SK-N-SH treated with all-trans-retinoic acid at 6 μM for 48 hours (cell line): ENCODE measurements around the gene GRHL3.

Experiments used
- ATAC-seq: fragments of 200-7000 bp; cut with Tn5 transposase; 3 replicates; pipeline ENCODE4 v1.9.1; 2020; ENCODE audit warnings: mild to moderate bottlenecking, moderate library complexity
- ARNTL ChIP-seq: fragments of 450-650 bp; formaldehyde crosslinking; IDR thresholded peaks from 2 replicates; pipeline ENCODE4 v1.5.0; 2020; ENCODE audit warnings: low read depth, mild to moderate bottlenecking, moderate library complexity, borderline replicate concordance
- BACH2 ChIP-seq: fragments of 250-450 bp; sonication (Bioruptor Pico); IDR thresholded peaks from 2 replicates; pipeline ENCODE4 v1.9.0; 2021; ENCODE audit warnings: mild to moderate bottlenecking, borderline replicate concordance
- ESRRG ChIP-seq: fragments of 250-450 bp; sonication (Bioruptor Pico); IDR thresholded peaks from 2 replicates; pipeline ENCODE4 v1.6.1; 2021; ENCODE audit warnings: mild to moderate bottlenecking
- GLIS3 ChIP-seq: fragments of 250-450 bp; sonication (Bioruptor Pico); IDR thresholded peaks from 2 replicates; pipeline ENCODE4 v1.5.0; 2020; ENCODE audit warnings: mild to moderate bottlenecking, moderate library complexity
- ISL1 ChIP-seq: fragments of 250-450 bp; sonication (Bioruptor Pico); IDR thresholded peaks from 2 replicates; pipeline ENCODE4 v2.1.2; 2022; ENCODE audit warnings: mild to moderate bottlenecking, moderate library complexity
- OSR1 ChIP-seq: fragments of 250-450 bp; sonication (Bioruptor Pico); IDR thresholded peaks from 2 replicates; pipeline ENCODE4 v1.8.0; 2022; ENCODE audit warnings: moderate library complexity, mild to moderate bottlenecking, inconsistent platforms
- PPARA ChIP-seq: fragments of 250-450 bp; sonication (Bioruptor Pico); IDR thresholded peaks from 2 replicates; pipeline ENCODE4 v1.5.0; 2020; ENCODE audit warnings: mild to moderate bottlenecking, borderline replicate concordance
- RARB ChIP-seq: fragments of 250-450 bp; sonication (Bioruptor Pico); IDR thresholded peaks from 2 replicates; pipeline ENCODE4 v1.8.0; 2021; ENCODE audit warnings: mild to moderate bottlenecking, moderate library complexity
- SNAI2 ChIP-seq: fragments of 250-450 bp; sonication (Bioruptor Pico); IDR thresholded peaks from 2 replicates; pipeline ENCODE4 v1.5.0; 2020; ENCODE audit warnings: mild to moderate bottlenecking, moderate library complexity
- TCF4 ChIP-seq: fragments of 250-450 bp; sonication (Bioruptor Pico); IDR thresholded peaks from 2 replicates; pipeline ENCODE4 v1.8.0; 2021; ENCODE audit warnings: mild to moderate bottlenecking, moderate library complexity, borderline replicate concordance
- ZC3H10 ChIP-seq: fragments of 250-450 bp; sonication (Bioruptor Pico); IDR thresholded peaks from 2 replicates; pipeline ENCODE4 v1.5.1; 2021; ENCODE audit warnings: mild to moderate bottlenecking, moderate library complexity
- ZFP30 ChIP-seq: fragments of 450-650 bp; formaldehyde crosslinking; IDR thresholded peaks from 2 replicates; pipeline ENCODE4 v1.5.0; 2022; ENCODE audit warnings: mild to moderate bottlenecking, moderate library complexity
- ZNF565 ChIP-seq: fragments of 450-650 bp; formaldehyde crosslinking; conservative IDR thresholded peaks from 2 replicates; pipeline ENCODE4 v1.5.0; 2020; ENCODE audit warnings: low read depth, mild to moderate bottlenecking, moderate library complexity
- ZNF70 ChIP-seq: fragments of 450-650 bp; formaldehyde crosslinking; IDR thresholded peaks from 2 replicates; pipeline ENCODE4 v1.5.0; 2020; ENCODE audit warnings: mild to moderate bottlenecking, moderate library complexity
- ZNF8 ChIP-seq: fragments of 450-650 bp; formaldehyde crosslinking; IDR thresholded peaks from 2 replicates; pipeline ENCODE4 v1.5.0; 2020; ENCODE audit warnings: mild to moderate bottlenecking, moderate library complexity
- TF ChIP-seq, protein P1 (sequence below): fragments of 250-450 bp; sonication (Bioruptor Pico); IDR thresholded peaks from 2 replicates; pipeline ENCODE4 v1.5.1; 2020; ENCODE audit warnings: low read depth, mild to moderate bottlenecking, moderate library complexity
- TF ChIP-seq, protein P2 (sequence below): fragments of 250-450 bp; sonication (Bioruptor Pico); IDR thresholded peaks from 2 replicates; pipeline ENCODE4 v1.5.0; 2020; ENCODE audit warnings: mild to moderate bottlenecking, moderate library complexity
- TF ChIP-seq, protein P3 (sequence below): fragments of 250-450 bp; sonication (Bioruptor Pico); IDR thresholded peaks from 2 replicates; pipeline ENCODE4 v1.5.1; 2021; ENCODE audit warnings: mild to moderate bottlenecking, moderate library complexity
- TF ChIP-seq, protein P4 (sequence below): fragments of 250-450 bp; sonication (Bioruptor Pico); IDR thresholded peaks from 2 replicates; pipeline ENCODE4 v1.8.0; 2020; ENCODE audit warnings: mild to moderate bottlenecking, moderate library complexity, borderline replicate concordance
- TF ChIP-seq, protein P5 (sequence below): fragments of 250-450 bp; sonication (Bioruptor Pico); IDR thresholded peaks from 2 replicates; pipeline ENCODE4 v1.8.0; 2021; ENCODE audit warnings: low read depth, mild to moderate bottlenecking, moderate library complexity, borderline replicate concordance

GRHL3 gene

DNA sequence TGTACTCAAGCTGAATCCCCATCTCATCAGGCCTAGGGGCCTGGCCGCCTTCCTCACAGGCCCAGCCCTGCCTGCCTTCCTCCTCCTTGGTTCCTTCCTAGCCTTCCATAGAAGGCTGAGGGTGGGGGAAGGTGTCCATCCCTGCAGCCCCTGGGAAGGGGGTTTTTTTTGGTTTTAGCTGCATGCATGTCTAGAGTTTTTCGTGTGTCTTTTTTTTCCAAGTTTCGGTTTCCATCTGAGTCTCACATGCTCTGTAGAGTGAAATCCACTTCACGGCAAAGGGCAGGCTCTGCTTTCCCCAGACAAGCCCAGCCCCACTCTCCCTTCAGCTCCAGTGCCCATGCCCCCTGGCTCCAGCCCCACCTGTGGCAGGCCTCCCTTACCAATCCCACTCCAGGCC, 32.1 kb downstream of the GRHL3 start:
- ATAC-seq = no peak
- TF ChIP-seq, protein P1, sequence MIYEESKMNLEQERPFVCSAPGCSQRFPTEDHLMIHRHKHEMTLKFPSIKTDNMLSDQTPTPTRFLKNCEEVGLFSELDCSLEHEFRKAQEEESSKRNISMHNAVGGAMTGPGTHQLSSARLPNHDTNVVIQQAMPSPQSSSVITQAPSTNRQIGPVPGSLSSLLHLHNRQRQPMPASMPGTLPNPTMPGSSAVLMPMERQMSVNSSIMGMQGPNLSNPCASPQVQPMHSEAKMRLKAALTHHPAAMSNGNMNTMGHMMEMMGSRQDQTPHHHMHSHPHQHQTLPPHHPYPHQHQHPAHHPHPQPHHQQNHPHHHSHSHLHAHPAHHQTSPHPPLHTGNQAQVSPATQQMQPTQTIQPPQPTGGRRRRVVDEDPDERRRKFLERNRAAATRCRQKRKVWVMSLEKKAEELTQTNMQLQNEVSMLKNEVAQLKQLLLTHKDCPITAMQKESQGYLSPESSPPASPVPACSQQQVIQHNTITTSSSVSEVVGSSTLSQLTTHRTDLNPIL (CRISPR knock-in tag) = no peak
- TF ChIP-seq OSR1 (CRISPR knock-in tag) (no peak), ESRRG (no peak), RARB (CRISPR knock-in tag) (no peak), ZNF565 (no peak), SNAI2 (CRISPR knock-in tag) (no peak), ISL1 (no peak), ZNF70 (no peak), ZC3H10 (CRISPR knock-in tag) (no peak), ZFP30 (CRISPR knock-in tag) (no peak), ARNTL (no peak), ZNF8 (CRISPR knock-in tag) (no peak), GLIS3 (CRISPR knock-in tag) (no peak)
- TF ChIP-seq, protein P2, sequence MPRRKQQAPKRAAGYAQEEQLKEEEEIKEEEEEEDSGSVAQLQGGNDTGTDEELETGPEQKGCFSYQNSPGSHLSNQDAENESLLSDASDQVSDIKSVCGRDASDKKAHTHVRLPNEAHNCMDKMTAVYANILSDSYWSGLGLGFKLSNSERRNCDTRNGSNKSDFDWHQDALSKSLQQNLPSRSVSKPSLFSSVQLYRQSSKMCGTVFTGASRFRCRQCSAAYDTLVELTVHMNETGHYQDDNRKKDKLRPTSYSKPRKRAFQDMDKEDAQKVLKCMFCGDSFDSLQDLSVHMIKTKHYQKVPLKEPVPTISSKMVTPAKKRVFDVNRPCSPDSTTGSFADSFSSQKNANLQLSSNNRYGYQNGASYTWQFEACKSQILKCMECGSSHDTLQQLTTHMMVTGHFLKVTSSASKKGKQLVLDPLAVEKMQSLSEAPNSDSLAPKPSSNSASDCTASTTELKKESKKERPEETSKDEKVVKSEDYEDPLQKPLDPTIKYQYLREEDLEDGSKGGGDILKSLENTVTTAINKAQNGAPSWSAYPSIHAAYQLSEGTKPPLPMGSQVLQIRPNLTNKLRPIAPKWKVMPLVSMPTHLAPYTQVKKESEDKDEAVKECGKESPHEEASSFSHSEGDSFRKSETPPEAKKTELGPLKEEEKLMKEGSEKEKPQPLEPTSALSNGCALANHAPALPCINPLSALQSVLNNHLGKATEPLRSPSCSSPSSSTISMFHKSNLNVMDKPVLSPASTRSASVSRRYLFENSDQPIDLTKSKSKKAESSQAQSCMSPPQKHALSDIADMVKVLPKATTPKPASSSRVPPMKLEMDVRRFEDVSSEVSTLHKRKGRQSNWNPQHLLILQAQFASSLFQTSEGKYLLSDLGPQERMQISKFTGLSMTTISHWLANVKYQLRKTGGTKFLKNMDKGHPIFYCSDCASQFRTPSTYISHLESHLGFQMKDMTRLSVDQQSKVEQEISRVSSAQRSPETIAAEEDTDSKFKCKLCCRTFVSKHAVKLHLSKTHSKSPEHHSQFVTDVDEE (CRISPR knock-in tag) = no peak
- TF ChIP-seq, protein P3, sequence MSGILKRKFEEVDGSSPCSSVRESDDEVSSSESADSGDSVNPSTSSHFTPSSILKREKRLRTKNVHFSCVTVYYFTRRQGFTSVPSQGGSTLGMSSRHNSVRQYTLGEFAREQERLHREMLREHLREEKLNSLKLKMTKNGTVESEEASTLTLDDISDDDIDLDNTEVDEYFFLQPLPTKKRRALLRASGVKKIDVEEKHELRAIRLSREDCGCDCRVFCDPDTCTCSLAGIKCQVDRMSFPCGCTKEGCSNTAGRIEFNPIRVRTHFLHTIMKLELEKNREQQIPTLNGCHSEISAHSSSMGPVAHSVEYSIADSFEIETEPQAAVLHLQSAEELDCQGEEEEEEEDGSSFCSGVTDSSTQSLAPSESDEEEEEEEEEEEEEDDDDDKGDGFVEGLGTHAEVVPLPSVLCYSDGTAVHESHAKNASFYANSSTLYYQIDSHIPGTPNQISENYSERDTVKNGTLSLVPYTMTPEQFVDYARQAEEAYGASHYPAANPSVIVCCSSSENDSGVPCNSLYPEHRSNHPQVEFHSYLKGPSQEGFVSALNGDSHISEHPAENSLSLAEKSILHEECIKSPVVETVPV (CRISPR knock-in tag) = no peak
- TF ChIP-seq, protein P4, sequence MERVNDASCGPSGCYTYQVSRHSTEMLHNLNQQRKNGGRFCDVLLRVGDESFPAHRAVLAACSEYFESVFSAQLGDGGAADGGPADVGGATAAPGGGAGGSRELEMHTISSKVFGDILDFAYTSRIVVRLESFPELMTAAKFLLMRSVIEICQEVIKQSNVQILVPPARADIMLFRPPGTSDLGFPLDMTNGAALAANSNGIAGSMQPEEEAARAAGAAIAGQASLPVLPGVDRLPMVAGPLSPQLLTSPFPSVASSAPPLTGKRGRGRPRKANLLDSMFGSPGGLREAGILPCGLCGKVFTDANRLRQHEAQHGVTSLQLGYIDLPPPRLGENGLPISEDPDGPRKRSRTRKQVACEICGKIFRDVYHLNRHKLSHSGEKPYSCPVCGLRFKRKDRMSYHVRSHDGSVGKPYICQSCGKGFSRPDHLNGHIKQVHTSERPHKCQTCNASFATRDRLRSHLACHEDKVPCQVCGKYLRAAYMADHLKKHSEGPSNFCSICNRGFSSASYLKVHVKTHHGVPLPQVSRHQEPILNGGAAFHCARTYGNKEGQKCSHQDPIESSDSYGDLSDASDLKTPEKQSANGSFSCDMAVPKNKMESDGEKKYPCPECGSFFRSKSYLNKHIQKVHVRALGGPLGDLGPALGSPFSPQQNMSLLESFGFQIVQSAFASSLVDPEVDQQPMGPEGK (CRISPR knock-in tag) = no peak
- TF ChIP-seq, protein P5, sequence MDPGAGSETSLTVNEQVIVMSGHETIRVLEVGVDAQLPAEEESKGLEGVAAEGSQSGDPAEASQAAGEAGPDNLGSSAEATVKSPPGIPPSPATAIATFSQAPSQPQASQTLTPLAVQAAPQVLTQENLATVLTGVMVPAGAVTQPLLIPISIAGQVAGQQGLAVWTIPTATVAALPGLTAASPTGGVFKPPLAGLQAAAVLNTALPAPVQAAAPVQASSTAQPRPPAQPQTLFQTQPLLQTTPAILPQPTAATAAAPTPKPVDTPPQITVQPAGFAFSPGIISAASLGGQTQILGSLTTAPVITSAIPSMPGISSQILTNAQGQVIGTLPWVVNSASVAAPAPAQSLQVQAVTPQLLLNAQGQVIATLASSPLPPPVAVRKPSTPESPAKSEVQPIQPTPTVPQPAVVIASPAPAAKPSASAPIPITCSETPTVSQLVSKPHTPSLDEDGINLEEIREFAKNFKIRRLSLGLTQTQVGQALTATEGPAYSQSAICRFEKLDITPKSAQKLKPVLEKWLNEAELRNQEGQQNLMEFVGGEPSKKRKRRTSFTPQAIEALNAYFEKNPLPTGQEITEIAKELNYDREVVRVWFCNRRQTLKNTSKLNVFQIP (CRISPR knock-in tag) = no peak
- TF ChIP-seq, all 23 proteins: peak for 0

DNA sequence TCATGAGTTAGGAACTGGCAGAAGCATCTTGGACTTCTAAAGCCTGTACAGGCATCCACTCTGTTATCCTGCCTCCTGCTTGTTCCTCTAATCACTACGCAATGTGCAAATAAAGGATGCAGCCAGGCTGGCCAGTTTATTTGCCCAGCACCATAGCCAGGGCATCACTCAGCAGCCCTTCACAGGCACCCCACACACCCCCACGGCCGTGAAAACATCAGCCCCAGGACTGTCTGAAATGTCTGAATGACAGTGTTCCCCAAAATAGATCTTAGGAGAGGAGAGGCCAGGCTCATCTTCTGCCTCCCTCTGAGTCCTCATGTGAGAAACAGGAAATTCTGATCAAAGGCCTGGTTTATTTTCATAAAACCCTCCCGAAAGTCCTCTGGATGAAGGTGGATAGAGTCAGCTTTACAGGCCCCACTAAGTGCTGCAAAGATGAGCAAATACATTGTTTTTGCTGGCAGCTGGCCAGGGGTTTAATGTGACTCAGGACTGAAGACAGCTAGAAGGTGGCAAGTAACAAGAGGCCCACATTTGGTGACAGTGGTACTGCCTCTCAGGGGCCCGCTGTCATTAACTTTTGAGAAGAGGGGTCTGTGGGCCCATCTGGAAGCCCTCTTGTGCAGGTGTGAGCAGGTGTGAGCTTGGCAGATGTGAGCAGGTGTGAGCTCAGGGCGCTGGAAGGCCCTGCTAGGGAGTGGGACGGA, 32.9 kb downstream of the GRHL3 start:
- TF ChIP-seq ZC3H10 (CRISPR knock-in tag) (no peak), ZNF8 (CRISPR knock-in tag) (no peak), ARNTL (no peak), ZNF70 (no peak), SNAI2 (CRISPR knock-in tag) (no peak), OSR1 (CRISPR knock-in tag) (no peak), BACH2 (CRISPR knock-in tag) (no peak), RARB (CRISPR knock-in tag) (no peak)
- TF ChIP-seq, protein P1 (CRISPR knock-in tag) = no peak

DNA sequence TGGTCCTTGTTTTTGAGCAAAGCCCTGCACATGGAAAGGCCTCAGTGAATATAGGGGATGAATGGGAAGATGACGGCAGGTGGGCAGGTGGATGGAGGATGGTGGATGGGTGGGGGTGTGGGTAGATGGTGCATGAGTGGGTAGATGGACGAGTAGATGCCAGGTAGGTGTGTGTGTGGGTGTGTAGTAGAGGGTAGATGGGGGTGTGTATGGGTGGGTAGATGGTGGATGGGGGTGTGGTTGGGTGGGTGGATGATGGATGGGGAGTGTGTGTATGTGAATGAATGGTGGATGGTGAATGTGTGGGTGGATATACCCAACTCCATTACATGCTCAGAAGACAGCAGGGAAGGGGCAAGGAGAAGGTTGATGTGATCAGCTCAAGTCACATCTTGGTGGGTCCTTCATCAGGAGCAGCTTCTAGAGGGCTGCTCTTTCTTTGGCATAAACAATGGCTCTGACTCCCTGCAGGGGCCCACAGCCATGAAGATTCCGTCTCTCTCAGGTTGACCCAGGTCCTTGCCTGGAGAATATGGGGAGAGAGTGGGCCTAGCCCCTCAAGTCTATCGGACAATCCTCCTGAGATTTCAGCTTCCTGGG, 34.2 kb downstream of the GRHL3 start:
- TF ChIP-seq TCF4 (CRISPR knock-in tag) = no peak
- TF ChIP-seq, protein P4 (CRISPR knock-in tag) = no peak
- TF ChIP-seq ZFP30 (CRISPR knock-in tag) = no peak
- TF ChIP-seq, protein P1 (CRISPR knock-in tag) = no peak
- TF ChIP-seq BACH2 (CRISPR knock-in tag) = no peak
- TF ChIP-seq ZNF565 = no peak
- TF ChIP-seq RARB (CRISPR knock-in tag) = no peak
- no peak for TF ChIP-seq ZNF8 (CRISPR knock-in tag)
- TF ChIP-seq PPARA = no peak
- no peak for ATAC-seq

More for the DNA sequence above, 32.9 kb downstream of the GRHL3 start:
- peak; percentile 24 for ATAC-seq
